ENCODE data around the gene MS4A2.
"Not testable (repeated sequence)": the region's sequence is repeated elsewhere in the genome, so short reads cannot be mapped to it uniquely, and the experiment has no call there.

MS4A2 gene

DNA sequence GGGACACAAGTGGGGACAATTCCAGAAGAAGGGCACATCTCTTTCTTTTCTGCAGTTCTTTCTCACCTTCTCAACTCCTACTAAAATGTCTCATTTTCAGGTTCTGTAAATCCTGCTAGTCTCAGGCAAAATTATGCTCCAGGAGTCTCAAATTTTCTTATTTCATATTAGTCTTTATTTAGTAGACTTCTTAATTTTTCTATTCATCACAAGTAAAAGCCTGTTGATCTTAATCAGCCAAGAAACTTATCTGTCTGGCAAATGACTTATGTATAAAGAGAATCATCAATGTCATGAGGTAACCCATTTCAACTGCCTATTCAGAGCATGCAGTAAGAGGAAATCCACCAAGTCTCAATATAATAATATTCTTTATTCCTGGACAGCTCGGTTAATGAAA is at the start of gene MS4A2:
TSS of gene MS4A2 (plus strand) at position 301 of the 400 bp plus-strand sequence. CDS start 102 bp downstream, outside the sequence.
- Histone ChIP-seq H3K27ac (ENCODE audit: low read length) (no peak within 1 kb of the TSS), H3K4me1 (ENCODE audit: control insufficient read depth, insufficient read depth, low read length) (no peaks in the 10 kb centered on the region), H3K36me3 (ENCODE audit: control insufficient read depth, insufficient read depth, low read length) (no peaks in the 10 kb centered on the region), H3K9me3 (ENCODE audit: control insufficient read depth, insufficient read depth, low read length) (no peaks in the 10 kb centered on the region), H3K27me3 (ENCODE audit: control insufficient read depth, insufficient read depth, low read length) (no peaks in the 10 kb centered on the region), H3K4me3 (ENCODE audit: low read length) (no peak within 1 kb of the TSS)
- no CpG with 5 or more reads among the region's 1 CpG for WGBS (ENCODE audit: insufficient coverage, insufficient read length)
- no peak for DNase-seq (ENCODE audit: low read depth, low spot score)

DNA sequence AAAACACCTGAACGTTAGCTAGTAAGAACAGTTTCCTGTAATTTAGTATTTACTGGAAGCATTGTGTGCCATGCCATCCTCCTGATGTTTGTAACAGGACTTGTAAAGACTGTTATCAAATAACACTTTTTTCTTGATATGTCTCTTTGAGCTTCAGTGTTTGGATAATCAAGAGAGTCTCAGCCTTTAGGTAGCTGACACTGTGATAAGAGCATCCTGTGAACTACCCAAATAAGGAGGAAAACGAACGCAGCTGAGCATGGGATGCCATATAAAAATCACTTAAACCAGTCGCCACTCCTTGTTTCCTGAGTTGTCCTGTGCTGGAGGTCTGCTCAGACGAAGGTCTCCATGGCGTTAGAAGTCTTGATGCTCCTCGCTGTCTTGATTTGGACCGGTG is 48.4 kb upstream of the MS4A2 start, which contains the start of gene OOSP2:
TSS of gene OOSP2 (plus strand) at position 301 of the 400 bp plus-strand sequence. CDS start at position 352, 51 bp downstream.
- Histone ChIP-seq H3K36me3 (ENCODE audit: control insufficient read depth, insufficient read depth, low read length) (no peaks in the 10 kb centered on the region), H3K4me1 (ENCODE audit: control insufficient read depth, insufficient read depth, low read length) (no peaks in the 10 kb centered on the region), H3K9me3 (ENCODE audit: control insufficient read depth, insufficient read depth, low read length) (no peaks in the 10 kb centered on the region), H3K4me3 (ENCODE audit: low read length) (no peak within 1 kb of the TSS), H3K27ac (ENCODE audit: low read length) (no peak within 1 kb of the TSS), H3K27me3 (ENCODE audit: control insufficient read depth, insufficient read depth, low read length) (no peaks in the 10 kb centered on the region)
- no peak for DNase-seq (ENCODE audit: low read depth, low spot score)
- WGBS (ENCODE audit: insufficient coverage, insufficient read length), result no CpG with 5 or more reads among the region's 8 CpGs

DNA sequence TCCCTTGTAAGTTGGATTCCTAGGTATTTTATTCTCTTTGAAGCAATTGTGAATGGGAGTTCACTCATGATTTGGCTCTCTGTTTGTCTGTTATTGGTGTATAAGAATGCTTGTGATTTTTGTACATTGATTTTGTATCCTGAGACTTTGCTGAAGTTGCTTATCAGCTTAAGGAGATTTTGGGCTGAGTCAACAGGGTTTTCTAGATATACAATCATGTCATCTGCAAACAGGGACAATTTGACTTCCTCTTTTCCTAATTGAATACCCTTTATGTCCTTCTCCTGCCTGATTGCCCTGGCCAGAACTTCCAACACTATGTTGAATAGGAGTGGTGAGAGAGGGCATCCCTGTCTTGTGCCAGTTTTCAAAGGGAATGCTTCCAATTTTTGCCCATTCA is 38.0 kb upstream of the MS4A2 start:
- H3K36me3 ChIP-seq (ENCODE audit: control insufficient read depth, insufficient read depth, low read length); H3K27ac ChIP-seq (ENCODE audit: low read length); DNase-seq (ENCODE audit: low read depth, low spot score); H3K9me3 ChIP-seq (ENCODE audit: control insufficient read depth, insufficient read depth, low read length); H3K4me1 ChIP-seq (ENCODE audit: control insufficient read depth, insufficient read depth, low read length); H3K27me3 ChIP-seq (ENCODE audit: control insufficient read depth, insufficient read depth, low read length); H3K4me3 ChIP-seq (ENCODE audit: low read length): not testable (repeated sequence)

DNA sequence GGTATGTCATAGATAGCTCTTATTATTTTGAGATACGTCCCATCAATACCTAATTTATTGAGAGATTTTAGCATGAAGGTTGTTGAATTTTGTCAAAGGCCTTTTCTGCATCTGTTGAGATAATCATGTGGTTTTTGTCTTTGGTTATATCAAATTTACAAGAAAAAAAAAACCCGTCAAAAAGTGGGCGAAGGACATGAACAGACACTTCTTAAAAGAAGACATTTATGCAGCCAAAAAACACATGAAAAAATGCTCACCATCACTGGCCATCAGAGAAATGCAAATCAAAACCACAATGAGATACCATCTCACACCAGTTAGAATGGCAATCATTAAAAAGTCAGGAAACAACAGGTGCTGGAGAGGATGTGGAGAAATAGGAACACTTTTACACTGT is 37.6 kb upstream of the MS4A2 start:
- not testable (repeated sequence) for H3K27ac ChIP-seq (ENCODE audit: low read length); H3K4me3 ChIP-seq (ENCODE audit: low read length); H3K27me3 ChIP-seq (ENCODE audit: control insufficient read depth, insufficient read depth, low read length); H3K9me3 ChIP-seq (ENCODE audit: control insufficient read depth, insufficient read depth, low read length); H3K4me1 ChIP-seq (ENCODE audit: control insufficient read depth, insufficient read depth, low read length); DNase-seq (ENCODE audit: low read depth, low spot score); H3K36me3 ChIP-seq (ENCODE audit: control insufficient read depth, insufficient read depth, low read length)
- WGBS (ENCODE audit: insufficient coverage, insufficient read length), result no CpG with 5 or more reads among the region's 3 CpGs

DNA sequence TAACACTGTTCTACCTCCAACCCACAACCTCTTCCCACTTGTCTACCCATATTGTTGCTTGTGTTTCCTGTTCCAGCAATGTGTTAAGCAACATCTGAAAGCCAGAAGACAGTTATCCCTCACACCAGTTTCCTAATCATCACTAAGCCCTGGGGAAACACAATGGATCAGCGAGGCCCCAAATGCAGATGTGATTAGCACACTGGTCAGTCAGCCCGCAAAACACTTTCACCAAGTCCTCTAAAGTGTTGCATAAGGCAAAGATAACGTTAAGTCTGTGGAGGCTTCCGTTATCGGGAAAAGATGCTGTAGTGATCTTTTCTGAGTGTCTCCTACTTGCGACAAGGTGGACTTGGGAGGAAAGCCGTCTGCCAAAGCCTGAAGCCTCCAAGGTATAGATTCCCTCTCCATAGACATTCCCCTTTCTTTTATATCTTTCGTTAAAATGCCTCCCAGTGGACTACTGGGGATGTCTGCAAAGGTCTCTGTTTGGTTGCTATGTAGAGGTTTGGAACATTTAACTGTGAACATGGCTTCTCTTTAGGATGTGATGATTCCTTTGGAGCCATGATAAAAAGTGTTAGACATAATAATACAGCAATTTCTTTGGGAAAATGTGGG is 32.0 kb upstream of the MS4A2 start, which contains the start of gene MS4A3:
TSS of gene MS4A3 (plus strand) at position 317 of the 621 bp plus-strand sequence. CDS start 4,496 bp downstream, outside the sequence.
- H3K36me3 ChIP-seq (ENCODE audit: control insufficient read depth, insufficient read depth, low read length), result no peaks in the 10 kb centered on the region
- DNase-seq (ENCODE audit: low read depth, low spot score), result no peak
- no peaks in the 10 kb centered on the region for H3K9me3 ChIP-seq (ENCODE audit: control insufficient read depth, insufficient read depth, low read length)

DNA sequence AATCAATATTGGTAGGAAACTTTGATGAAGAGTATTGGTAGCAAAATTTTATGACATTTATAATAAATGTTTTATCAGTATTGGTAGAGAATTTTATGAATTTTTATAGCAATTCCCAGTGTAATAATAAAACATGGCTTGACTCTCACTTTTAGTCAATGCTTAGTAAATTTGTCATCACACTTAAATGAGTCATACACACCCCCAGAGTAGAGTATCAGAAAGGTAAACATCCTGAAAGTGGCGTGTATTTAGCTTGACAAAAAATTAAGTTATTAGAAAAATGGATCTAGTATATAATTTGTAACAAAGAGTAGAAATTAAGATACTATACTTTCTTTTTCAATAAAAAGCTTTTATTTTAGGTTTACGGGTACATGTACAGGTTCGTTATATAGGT is 29.4 kb upstream of the MS4A2 start:
- no peak for DNase-seq (ENCODE audit: low read depth, low spot score)
- no peak overlapping the region for H3K27ac ChIP-seq (ENCODE audit: low read length)
- WGBS (ENCODE audit: insufficient coverage, insufficient read length), result no CpG with 5 or more reads among the region's 3 CpGs
- H3K4me3 ChIP-seq (ENCODE audit: low read length), result no peak overlapping the region
- H3K36me3 ChIP-seq (ENCODE audit: control insufficient read depth, insufficient read depth, low read length), result no peaks in the 10 kb centered on the region
- H3K27me3 ChIP-seq (ENCODE audit: control insufficient read depth, insufficient read depth, low read length), result no peaks in the 10 kb centered on the region
- H3K9me3 ChIP-seq (ENCODE audit: control insufficient read depth, insufficient read depth, low read length), result no peaks in the 10 kb centered on the region
- H3K4me1 ChIP-seq (ENCODE audit: control insufficient read depth, insufficient read depth, low read length), result no peaks in the 10 kb centered on the region

More for the DNA sequence above, 32.0 kb upstream of the MS4A2 start, which contains the start of gene MS4A3:
- no peaks in the 10 kb centered on the region for H3K4me1 ChIP-seq (ENCODE audit: control insufficient read depth, insufficient read depth, low read length)
- H3K27me3 ChIP-seq (ENCODE audit: control insufficient read depth, insufficient read depth, low read length), result no peaks in the 10 kb centered on the region
- WGBS (ENCODE audit: insufficient coverage, insufficient read length), result no CpG with 5 or more reads among the region's 8 CpGs
- H3K4me3 ChIP-seq (ENCODE audit: low read length), result no peak within 1 kb of the TSS
- no peak within 1 kb of the TSS for H3K27ac ChIP-seq (ENCODE audit: low read length)

DNA sequence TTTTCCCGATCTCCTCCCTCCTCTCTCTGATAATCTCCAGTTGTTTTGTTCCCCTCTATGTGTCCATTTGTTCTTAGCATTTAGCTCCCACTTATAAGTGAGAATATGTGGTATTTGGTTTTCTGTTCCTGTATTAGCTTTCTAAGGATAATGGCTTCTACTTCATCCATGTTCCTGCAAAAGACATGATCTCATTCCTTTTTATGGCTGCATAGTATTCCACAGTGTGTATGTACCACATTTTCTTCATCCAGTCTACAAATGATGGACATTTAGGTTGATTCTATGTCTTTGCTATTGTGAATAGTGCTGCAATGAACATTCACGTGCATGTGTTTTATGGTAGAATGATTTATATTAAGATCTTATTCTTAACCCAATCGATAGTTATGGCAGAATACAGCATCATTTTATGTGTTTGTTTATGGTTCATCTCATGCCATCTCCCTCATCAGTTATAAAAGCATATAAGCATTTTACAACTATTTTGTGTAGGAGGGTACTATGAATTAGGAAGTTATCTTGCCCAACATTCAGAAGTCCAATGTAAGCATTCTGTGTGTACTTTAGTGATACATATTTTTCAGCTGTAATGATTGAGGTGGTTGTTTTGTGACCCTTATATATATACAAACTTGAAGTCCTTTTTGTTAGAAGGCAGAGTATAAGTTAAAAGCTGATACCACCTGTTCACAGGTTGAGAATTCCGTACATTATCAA is 28.8 kb upstream of the MS4A2 start:
- Histone ChIP-seq H3K9me3 (ENCODE audit: control insufficient read depth, insufficient read depth, low read length) (no peaks in the 10 kb centered on the region), H3K4me3 (ENCODE audit: low read length) (no peak overlapping the region), H3K27me3 (ENCODE audit: control insufficient read depth, insufficient read depth, low read length) (no peaks in the 10 kb centered on the region), H3K27ac (ENCODE audit: low read length) (no peak overlapping the region), H3K4me1 (ENCODE audit: control insufficient read depth, insufficient read depth, low read length) (no peaks in the 10 kb centered on the region), H3K36me3 (ENCODE audit: control insufficient read depth, insufficient read depth, low read length) (no peaks in the 10 kb centered on the region)
- no CpG with 5 or more reads among the region's 4 CpGs for WGBS (ENCODE audit: insufficient coverage, insufficient read length)
- no peak for DNase-seq (ENCODE audit: low read depth, low spot score)

DNA sequence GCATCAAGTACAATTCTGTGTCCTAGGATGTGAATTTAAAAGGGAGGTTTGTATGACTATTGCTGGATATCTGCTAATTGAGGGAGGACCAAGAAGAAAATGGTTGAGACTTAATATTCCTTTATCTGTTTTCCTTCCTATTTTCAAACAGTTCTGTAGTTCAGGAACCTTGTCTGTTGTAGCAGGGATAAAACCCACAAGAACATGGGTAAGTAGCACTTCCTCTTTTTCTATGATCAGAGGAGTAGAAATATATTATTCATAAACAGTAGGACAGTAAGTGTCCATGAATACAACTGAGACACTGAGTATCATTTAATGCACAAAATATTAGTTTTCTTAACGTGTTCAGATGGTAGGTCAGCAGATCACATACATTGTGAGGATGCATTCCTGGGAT is 24.4 kb upstream of the MS4A2 start:
- H3K4me3 ChIP-seq (ENCODE audit: low read length), result no peak overlapping the region
- H3K27ac ChIP-seq (ENCODE audit: low read length), result no peak overlapping the region
- no peaks in the 10 kb centered on the region for H3K36me3 ChIP-seq (ENCODE audit: control insufficient read depth, insufficient read depth, low read length)
- H3K4me1 ChIP-seq (ENCODE audit: control insufficient read depth, insufficient read depth, low read length), result no peaks in the 10 kb centered on the region
- DNase-seq (ENCODE audit: low read depth, low spot score), result no peak
- WGBS (ENCODE audit: insufficient coverage, insufficient read length), result no CpG with 5 or more reads among the region's 1 CpG
- H3K27me3 ChIP-seq (ENCODE audit: control insufficient read depth, insufficient read depth, low read length), result no peaks in the 10 kb centered on the region
- no peaks in the 10 kb centered on the region for H3K9me3 ChIP-seq (ENCODE audit: control insufficient read depth, insufficient read depth, low read length)

DNA sequence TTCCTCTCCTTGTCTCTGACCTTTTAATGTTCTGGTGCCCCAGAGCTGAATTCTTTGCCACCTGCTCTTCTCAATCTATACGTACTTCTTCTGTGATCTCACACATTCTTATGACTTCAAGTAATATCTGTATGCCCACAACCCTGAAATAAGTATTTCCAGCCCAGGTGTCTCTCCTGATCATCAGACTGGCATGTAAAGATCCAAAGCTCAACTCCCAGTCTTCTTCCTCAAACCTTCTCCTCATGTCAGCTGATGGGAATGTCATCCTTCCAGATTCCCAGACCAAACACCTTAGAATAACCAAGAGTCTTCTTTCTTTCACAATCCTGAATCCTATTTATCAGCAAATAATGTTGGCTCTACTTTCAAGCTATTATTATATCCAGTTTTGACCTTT is 22.7 kb upstream of the MS4A2 start:
- H3K27me3 ChIP-seq (ENCODE audit: control insufficient read depth, insufficient read depth, low read length), result no peaks in the 10 kb centered on the region
- no peaks in the 10 kb centered on the region for H3K36me3 ChIP-seq (ENCODE audit: control insufficient read depth, insufficient read depth, low read length)
- H3K4me1 ChIP-seq (ENCODE audit: control insufficient read depth, insufficient read depth, low read length), result no peaks in the 10 kb centered on the region
- no peak for DNase-seq (ENCODE audit: low read depth, low spot score)
- no CpG with 5 or more reads among the region's 1 CpG for WGBS (ENCODE audit: insufficient coverage, insufficient read length)
- H3K4me3 ChIP-seq (ENCODE audit: low read length), result no peak overlapping the region
- H3K27ac ChIP-seq (ENCODE audit: low read length), result no peak overlapping the region
- no peaks in the 10 kb centered on the region for H3K9me3 ChIP-seq (ENCODE audit: control insufficient read depth, insufficient read depth, low read length)

DNA sequence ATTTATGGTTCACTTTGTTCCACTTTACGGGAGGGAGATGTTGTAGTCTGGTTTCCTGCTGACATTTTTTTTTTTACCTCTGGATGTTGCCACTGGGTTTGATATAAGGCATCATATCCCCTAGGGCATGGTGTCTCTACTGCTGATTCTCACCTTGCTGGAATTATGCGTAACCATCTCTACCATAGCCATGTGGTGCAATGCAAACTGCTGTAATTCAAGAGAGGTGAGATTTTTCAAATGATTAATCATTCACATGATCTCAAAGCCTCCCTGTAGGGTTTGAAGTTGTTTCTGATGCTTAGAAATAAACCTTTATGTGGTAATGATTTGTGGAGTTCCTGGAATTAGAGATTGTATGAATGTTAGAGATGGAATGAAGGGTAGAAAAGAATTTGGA is 19.0 kb upstream of the MS4A2 start:
- no peak overlapping the region for H3K4me3 ChIP-seq (ENCODE audit: low read length)
- no peaks in the 10 kb centered on the region for H3K9me3 ChIP-seq (ENCODE audit: control insufficient read depth, insufficient read depth, low read length)
- WGBS (ENCODE audit: insufficient coverage, insufficient read length), result no CpG with 5 or more reads among the region's 2 CpGs
- no peaks in the 10 kb centered on the region for H3K4me1 ChIP-seq (ENCODE audit: control insufficient read depth, insufficient read depth, low read length)
- no peak overlapping the region for H3K27ac ChIP-seq (ENCODE audit: low read length)
- H3K27me3 ChIP-seq (ENCODE audit: control insufficient read depth, insufficient read depth, low read length), result no peaks in the 10 kb centered on the region
- no peak for DNase-seq (ENCODE audit: low read depth, low spot score)
- H3K36me3 ChIP-seq (ENCODE audit: control insufficient read depth, insufficient read depth, low read length), result no peaks in the 10 kb centered on the region

DNA sequence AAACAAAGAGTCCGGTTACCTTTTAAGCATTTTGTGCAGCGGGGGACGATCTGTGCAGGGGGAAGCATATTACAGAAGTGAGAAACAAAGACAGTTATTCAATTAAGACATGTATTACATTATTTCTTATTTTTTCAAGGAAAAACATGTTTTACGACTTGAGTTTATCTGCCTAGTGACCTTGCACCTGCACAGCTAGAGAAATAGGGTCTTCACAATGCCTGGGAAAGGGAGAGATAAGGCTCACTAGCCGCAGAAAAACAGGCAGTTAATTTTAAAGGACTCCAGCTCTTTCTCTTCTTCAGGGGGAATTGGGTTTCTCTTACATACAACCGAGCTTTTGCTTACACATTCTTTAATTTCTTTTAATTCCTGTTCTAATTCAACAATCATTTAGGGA is 16.8 kb upstream of the MS4A2 start:
- H3K27ac ChIP-seq (ENCODE audit: low read length); H3K9me3 ChIP-seq (ENCODE audit: control insufficient read depth, insufficient read depth, low read length); H3K36me3 ChIP-seq (ENCODE audit: control insufficient read depth, insufficient read depth, low read length); H3K27me3 ChIP-seq (ENCODE audit: control insufficient read depth, insufficient read depth, low read length); H3K4me1 ChIP-seq (ENCODE audit: control insufficient read depth, insufficient read depth, low read length); DNase-seq (ENCODE audit: low read depth, low spot score); H3K4me3 ChIP-seq (ENCODE audit: low read length): not testable (repeated sequence)
- no CpG with 5 or more reads among the region's 6 CpGs for WGBS (ENCODE audit: insufficient coverage, insufficient read length)

Data from iPS DF 6.9 (cell line).